HG02798 (cell line): ENCODE results near the gene OR6S1.
"Not testable (repeated sequence)": the region's sequence is repeated elsewhere in the genome, so short reads cannot be mapped to it uniquely, and the experiment has no call there.

Source experiments
- ATAC-seq: cut with Tn5 transposase; IDR thresholded peaks from one replicate; pipeline ENCODE4 v1.9.1; 2021; ENCODE audit warnings: mild to moderate bottlenecking; ENCODE audit not compliant: unreplicated experiment, poor library complexity

OR6S1 gene

DNA sequence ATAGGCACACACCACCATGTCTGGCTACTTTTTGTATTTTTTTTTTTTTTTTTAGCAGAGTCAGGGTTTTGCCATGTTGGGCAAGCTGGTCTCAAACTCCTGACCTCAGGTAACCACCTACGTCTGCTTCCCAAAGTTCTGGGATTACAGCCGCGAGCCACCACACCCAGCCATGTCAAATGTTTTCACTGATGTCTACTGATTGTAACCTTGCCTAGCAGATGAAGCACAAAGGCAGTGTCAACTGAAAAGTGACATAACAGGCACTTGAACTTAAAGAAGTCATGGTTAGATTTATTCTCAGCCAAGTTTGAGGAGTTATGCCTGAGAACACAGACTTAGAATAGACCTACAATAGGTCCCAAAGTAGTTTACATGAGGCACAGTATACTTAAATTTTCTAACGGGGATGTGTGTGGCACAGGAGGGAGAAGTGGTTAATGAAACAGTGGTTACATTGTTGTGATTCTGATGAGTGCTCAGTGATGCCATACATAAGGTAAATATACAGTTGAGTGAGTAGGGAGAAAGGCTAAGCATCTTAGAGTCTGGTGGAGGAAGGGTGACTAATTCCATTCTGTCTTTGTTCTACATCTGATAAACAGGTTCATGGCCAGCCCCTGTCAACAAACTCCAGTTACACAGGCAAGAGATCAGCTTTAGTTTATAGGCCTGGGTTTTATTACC is 30.2 kb upstream of the OR6S1 start:
- ATAC-seq, result no peak

- no peak for ATAC-seq
Observed at GRCh38 chr14:20668969-20669368, 27.5 kb upstream of the OR6S1 start.

DNA sequence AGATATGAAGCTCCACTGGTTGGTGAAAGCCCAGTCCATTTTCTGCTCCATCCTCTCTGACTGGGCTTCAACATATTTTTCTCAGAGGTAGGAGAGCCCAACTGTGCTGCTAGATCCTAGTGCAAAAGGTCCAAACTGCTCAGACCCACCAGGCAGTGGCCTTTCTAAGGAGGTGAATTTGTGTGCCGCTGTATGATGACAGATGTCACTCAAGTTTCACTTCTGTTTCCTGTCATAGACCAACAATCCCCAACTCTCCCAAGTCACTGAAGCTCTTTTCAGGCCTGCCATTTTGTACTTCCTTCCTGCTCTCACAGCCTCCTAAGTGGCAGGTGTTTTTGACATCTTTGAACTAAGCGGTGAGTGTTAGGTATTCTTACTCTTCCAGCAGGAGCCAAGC is 26.5 kb upstream of the OR6S1 start:
- peak; percentile 76 for ATAC-seq

GRCh38 chr14:20666400-20666961 is 25.0 kb upstream of the OR6S1 start:
- ATAC-seq, result not testable (repeated sequence)

GRCh38 chr14:20662968-20663732 is 21.7 kb upstream of the OR6S1 start:
- peak; percentile 58 for ATAC-seq

GRCh38 chr14:20661197-20661596 is 19.7 kb upstream of the OR6S1 start:
- no peak for ATAC-seq

GRCh38 chr14:20659813-20660395 is 18.4 kb upstream of the OR6S1 start:
- no peak for ATAC-seq

DNA sequence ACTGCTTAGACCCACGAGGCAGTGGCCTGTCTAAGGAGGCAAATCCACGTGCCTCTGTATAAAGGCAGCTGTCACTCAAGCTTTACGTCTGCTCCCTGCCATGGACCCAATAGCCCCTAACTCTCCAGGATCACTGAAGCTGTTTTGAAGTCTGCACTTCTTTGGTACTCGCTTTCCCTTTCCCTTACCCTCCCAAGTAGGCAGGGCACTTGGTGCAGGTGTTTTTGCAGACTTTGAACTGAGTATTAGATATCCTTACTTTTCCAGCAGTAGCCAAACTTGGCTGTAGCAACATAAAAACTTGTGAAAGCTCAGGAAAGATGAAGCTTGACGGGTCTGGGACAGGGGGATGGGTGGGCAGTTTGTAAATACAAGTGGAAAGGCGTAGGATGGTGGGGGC is 17.8 kb upstream of the OR6S1 start:
- ATAC-seq, result no peak

GRCh38 chr14:20658246-20658645 is 16.8 kb upstream of the OR6S1 start:
- ATAC-seq, result no peak

DNA sequence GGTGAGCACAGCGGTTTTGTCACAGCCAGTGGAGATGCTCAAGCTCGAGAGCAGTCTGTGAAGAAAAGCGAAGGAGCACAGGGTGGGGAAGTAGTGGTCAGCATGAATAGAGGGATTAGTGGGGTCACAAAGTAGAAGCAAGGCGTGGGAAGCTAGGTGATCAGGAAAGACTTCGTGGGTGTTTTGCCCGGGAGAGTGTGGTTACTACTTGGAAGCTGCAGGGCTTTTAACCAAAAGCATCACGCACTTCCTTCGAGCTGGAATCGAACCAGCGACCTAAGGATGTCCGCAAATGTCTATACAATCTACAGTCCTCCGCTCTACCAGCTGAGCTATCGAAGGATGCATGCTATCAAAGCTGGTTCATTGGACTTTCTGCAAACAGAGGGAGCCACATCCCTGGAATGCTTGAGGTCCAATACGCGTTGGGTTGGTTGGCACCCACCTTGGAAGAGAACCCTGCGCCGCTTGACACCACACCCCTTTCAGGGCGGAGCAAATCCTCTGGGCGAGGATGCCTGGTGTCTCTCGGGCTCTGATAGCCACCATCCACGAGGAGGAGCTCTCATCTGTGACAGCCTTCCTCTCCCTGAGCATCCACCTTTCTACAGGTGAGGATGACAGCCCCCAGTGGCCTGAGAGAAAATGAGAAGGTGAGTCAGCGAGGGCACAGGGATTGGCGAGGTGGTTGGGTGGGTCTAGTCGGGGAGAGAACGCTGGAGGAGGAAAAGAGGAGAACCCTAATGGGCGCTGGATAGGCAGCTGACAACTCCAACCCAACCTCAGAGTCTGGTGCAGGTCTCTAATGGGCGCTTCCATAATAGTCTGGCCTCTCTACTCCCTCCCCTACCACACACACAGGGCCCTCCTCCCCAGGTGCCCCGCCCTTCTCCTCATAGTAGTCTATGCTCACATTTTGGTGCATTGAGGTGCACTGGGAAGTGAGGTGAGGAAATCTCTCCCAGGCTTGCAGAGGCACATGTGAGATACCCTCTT is 16.0 kb upstream of the OR6S1 start:
- ATAC-seq, result no peak

GRCh38 chr14:20656274-20656673 is 14.8 kb upstream of the OR6S1 start:
- ATAC-seq, result no peak

DNA sequence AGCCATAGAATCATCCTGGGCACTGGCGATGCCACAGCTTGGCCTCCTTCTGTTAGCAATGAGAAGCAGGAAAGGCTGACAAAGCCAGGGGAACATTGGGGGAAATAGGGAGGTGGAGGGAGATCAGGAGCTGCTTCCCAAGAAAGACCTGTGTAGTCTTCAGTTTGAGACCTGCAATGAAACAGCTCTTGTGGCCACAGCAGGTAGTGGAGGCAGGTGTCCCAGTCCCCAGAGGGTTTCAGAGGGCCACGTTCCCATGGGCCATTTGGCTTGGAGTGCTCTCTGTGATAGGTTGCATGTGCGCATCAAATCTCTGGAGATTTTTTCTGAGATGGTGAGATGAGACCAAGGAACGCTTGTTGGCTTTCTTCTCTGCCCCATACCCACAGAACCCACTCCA is 14.4 kb upstream of the OR6S1 start:
- no peak for ATAC-seq

DNA sequence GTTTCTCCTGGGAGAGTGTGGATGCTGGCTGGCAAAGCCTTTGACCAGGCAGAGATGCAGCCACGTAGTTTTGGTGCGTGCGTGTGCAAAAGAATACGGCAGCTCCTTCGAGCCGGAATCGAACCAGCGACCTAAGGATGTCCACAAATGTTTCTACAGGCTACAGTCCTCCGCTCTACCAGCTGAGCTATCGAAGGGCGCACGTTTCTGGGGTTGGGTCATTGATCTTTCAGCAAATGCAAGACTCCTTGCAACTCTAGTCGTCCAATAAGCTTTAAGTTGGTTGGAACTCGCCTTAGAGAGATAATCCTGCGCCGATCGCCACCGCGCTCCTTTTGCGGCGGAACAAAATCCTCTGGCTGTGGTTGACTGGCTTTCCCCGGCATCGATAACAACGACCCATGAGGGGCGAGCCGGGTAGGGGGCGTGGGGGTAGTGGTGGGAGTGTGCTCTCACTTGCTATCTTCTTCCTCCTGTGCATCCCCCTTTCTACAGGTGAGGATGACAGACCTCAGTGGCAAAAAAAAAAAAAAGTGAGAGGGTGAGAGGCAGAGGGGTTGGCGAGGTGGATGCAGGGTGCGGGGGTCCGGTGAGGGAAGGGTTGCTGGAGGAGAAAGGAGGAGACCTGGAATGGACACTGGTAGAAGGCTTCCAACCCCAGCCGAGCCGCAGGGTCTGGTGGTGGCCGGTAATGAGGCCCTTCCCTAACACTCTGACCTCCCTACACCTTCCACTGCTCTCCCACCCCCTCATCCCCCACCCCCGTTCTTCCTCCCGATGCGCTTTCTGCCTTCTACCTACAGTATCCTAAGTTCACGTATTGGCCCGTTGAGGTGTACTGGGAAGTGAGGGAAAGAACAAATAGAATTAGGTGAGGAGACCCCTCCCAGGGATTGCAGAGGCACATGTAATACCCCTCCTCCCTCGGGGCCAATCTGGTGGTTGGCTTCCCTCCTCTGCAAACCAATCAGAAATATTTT is 11.8 kb upstream of the OR6S1 start:
- no peak for ATAC-seq

GRCh38 chr14:20645481-20645880 is 4.0 kb upstream of the OR6S1 start:
- ATAC-seq, result no peak

DNA sequence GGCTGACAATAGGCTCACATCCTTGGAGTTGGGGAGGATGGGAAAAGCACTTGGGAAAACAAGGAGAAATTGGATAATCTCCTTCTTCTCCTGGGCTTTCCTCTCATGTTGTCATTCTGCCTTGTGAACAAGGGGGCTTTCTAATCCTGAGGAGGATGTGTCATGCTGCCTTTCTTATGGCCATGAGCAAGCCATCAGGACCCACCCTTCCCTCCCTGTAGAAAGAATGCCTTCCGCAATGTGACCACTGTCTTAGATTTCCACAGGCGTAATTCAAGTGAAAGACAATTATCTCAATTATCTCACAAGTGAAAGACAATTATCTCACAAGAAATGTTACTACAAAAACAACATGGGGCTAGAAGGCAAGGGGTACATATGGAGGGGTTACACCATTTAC is 3.0 kb upstream of the OR6S1 start:
- ATAC-seq, result no peak

DNA sequence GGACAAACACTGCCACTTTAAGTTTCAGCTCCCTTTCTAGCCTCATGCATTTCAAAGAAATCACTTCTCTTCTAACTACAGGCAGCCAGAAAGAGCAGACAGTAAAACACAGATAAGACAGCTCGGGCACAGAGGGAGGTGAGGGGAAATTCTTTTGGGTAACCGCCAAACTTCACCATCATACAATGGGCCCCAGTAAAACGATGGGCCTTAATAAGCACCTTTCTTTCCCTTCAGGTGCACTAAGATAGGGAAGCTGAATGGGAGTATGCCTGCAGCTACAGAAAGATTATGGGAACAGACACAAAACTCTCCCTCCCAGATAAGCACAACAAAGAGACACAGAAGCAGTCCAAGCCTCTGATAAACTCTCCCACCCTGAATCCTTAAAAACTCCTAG is 1.3 kb upstream of the OR6S1 start:
- ATAC-seq, result not testable (repeated sequence)

- ATAC-seq, result no peak
Observed at GRCh38 chr14:20642182-20642581, 691 bp upstream of the OR6S1 start.

DNA sequence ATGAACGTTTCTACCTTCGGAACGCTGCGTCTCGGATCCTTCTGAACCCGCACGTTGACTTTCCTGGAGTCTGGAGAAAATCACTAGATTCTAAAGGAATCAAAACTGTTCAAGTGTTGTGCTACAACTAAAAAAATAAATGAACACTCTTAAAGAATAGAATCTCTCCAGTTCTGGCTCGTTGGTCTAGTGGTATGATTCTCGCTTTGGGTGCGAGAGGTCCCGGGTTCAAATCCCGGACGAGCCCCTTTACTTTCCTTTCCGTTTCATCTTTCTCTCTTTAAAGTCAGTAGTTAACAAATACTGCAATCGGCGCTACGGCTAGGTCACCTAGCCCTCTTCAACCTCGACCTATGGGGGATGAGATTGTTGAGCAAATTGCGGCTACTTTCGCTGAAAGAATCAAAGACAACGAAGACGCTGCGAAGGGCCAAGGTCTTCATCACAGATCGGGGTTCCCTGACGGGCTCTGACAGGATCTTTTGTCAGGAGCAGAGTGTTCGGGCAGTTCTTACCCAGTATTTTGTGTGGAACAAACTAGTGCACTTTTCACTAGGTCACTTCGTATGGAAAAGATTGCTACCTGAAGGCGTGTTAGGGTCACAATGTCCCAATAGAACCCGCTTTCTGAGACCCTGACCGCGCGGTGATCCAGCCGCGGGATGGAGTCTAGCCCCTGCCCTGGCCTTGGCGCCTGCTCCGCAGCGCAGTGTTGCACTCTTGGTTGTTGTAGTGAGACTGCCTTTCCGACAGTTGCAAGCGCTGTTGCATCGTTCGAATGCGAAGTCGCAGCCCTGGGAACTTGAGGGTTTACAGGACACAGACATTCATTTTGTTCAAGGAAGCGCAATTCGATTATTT is 8.4 kb downstream of the OR6S1 start:
- ATAC-seq, result peak; percentile 79
